GM18907 (cell line): ENCODE results near the gene MAP7.

Experiments used
- ATAC-seq: cut with Tn5 transposase; IDR thresholded peaks from one replicate; pipeline ENCODE4 v1.9.1; 2021; ENCODE audit warnings: mild to moderate bottlenecking, moderate library complexity; ENCODE audit not compliant: unreplicated experiment

Gene MAP7

GRCh38 chr6:136426627-136427377 lies 123.4 kb downstream of the MAP7 start:
- no peak for ATAC-seq

DNA sequence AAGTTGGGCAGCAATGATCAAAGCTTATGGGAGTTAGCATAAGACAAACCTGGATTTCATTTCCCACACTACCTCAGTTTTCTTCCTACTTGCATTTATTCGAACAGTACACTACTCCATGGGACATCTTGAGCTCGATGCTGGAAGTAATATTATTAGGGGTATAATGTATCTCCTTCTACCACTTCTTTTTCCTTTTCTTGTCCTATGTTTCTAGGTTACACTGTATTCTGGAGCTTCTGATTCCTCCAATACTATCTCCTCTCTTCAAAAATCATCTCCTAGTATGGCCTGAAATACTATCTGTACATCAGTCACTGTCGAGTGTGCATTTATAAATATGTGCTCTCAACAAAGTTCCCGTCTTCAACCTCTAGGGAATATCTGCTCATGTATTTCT lies 124.4 kb downstream of the MAP7 start:
- ATAC-seq, result no peak

DNA sequence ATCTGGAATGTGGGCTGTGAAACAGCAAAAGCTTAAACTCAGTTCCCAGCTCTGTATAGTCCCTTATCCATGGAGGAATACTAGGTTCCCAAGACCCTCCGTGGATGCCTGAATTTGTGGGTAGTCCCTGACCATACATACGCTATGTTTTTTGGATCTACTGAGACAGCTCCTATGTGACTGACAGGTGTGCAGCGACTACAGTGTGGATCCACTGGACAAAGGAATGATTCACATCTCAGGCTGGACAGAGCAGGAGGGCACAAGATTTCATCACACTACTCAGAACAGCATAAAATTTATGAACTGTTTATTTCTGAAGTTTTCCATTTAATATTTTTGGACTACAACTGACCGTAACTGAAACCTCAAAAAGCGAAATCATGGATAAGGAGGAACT lies 125.3 kb downstream of the MAP7 start:
- no peak for ATAC-seq

DNA sequence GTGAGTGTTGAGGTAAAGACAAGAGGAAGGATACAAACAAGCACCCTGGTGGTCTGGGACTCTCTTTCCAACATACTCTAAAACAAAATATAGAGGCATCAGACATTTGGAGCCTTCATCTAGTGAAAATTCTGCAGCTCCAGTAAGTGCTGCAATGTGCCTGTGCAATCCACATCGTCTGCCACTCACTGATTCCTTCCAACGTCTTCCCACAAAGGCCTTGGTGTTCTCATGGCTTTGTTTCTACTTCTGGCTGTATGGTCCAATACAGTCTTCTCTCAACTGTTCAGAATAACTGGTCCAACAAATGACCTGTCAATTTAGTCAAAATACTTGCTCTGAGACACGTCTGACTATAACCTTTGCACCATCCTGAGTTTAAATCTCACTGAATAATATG lies 125.8 kb downstream of the MAP7 start:
- no peak for ATAC-seq

DNA sequence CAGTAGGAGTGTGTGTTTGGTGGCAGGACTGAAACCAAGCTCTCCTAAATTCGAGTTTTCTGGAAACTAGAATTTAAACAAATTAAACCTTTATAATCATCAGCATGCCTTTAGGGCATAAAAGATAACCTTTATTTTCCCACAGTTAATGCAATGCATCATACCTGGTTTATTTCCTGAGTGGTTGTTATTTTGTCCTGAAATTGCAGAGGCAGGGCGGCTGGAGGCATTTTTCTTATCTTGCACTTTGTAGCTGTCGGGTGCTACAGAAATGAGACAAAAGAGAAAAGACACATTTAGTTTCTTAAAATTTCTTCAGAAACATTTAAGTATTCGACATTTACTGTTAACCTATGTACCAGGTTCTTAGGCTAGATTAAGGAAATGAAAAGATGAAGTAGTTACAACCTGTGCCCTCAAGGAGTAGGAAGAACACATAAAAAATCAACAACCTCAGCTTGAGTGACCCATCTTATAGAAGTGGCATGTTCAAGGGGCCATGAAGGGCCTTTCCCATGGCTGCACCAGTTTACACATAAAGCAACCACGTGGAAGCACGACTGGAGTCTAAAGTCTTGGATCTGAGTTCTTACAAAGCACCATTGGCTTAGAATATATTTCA lies 128.6 kb downstream of the MAP7 start:
- ATAC-seq, result no peak

DNA sequence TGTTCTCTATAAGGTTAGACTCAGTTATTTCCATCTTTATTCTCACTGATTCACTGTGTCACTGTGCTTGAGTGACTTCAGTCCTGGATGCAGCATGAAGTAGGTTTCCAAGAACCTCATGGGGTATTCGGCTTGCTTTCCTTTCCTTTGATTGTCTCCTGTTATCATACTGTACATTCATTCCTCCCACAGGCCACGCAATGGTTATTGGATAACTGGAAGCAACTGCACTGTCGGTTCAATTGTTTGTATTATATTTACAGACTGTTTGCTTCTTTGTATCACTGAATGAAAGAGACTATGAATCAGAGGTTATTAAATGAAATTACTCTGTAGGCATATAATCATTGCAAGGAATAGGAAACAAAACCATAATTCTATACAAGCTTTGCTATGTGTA lies 129.4 kb downstream of the MAP7 start:
- ATAC-seq, result no peak

GRCh38 chr6:136415351-136416007 lies 134.7 kb downstream of the MAP7 start:
- no peak for ATAC-seq

GRCh38 chr6:136412410-136412809 lies 137.8 kb downstream of the MAP7 start:
- no peak for ATAC-seq

- no peak for ATAC-seq
Observed at GRCh38 chr6:136411453-136412354, 138.5 kb downstream of the MAP7 start.

GRCh38 chr6:136411025-136411325 lies 139.2 kb downstream of the MAP7 start:
- ATAC-seq, result no peak

GRCh38 chr6:136410201-136411024 lies 139.8 kb downstream of the MAP7 start:
- ATAC-seq, result no peak

DNA sequence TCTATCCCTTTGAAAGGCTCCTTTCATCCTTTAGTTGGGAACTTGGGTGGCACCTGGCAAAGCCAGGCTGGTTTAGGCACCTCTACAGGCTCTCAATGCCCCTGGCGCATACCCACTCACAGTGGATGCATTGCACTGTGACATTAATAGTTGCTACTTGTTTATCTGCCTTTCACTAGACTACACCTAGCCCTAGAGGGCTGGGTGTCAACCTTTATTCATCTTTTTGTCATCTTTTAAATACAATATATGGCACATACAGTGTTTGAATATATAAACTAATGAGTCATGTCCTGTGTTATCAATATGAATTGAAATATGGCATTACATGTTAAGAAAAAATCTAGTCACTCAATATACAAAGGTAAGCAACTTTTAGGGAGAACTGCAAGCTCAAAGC lies 140.6 kb downstream of the MAP7 start:
- no peak for ATAC-seq

DNA sequence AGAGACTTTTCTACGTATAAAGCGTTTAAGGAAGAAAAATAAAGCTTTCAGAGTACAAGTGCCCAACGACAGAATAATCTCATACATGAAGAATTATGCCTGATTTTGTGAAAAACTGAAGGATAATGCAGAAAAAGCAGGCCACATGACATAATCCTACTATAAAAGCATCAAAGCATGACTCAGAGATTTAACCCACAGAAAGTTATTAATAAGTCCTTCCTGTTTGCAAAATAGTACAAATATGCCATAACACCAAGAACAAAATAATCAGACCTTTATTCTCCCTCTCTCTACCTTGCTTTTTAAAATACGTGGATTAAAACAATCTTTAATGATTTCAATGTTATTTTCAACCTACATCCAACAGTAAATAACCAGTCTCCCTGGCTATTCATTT lies 142.0 kb downstream of the MAP7 start:
- no peak for ATAC-seq

GRCh38 chr6:136405420-136406029 lies 144.7 kb downstream of the MAP7 start:
- no peak for ATAC-seq

- ATAC-seq, result no peak
Observed at GRCh38 chr6:136404627-136405419, 145.4 kb downstream of the MAP7 start.

DNA sequence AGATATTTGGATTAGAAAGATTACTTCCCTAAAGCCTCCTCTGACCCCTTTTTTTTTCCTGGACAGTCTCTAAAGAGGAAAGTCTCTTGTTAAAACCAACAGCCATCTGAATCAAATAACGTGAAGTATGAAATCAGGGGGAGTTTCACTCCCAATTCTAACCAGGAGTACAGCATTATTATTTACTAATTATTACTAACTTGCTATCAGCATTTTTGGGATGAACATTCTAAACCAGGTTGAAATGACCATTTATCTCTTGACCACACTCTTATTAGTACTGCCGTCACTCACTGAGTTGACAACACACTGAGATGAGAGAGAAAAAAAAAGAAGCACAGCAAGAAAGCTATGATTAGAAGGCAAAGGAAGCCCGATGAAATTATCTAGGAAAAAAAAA lies 146.2 kb downstream of the MAP7 start:
- no peak for ATAC-seq

DNA sequence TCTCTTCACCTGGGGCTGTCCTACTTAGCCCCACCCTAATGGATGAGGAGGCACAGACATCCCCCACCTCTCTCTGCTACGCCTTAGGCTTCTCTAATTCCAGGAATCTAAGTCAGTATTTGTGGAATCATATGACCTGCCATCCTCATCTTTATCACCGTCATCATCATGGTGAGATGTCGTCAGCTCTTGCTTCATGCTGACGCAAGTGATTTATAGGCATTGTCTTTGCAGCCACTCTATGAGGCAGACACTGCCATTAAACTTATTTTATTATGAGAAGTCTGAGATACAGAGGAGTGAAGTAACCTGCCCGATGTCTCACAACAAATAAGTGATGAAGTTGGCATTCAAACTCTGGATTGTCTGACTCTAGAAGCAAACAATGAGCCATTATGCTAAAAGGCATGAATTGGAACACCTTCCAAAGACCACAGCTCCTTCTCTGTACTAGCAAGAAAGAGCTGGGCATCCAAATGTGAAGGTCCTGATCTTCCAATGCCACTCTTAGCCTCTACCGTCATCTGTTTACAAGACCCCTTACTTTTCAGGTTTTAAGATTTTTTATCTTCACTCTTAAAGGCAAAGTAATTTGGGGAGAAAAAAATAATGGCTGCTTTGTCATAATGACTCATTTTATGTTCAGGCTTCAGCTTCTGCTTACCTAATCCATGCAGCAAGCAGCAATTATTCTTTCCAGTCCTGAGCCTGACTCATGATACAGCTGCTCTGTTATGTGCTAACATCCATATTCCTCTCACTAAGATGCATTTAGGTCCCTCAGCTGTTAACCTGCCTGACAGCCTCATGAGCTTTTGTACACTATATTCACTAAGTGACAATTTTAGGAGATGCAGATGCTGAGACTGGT lies 146.9 kb downstream of the MAP7 start:
- no peak for ATAC-seq

DNA sequence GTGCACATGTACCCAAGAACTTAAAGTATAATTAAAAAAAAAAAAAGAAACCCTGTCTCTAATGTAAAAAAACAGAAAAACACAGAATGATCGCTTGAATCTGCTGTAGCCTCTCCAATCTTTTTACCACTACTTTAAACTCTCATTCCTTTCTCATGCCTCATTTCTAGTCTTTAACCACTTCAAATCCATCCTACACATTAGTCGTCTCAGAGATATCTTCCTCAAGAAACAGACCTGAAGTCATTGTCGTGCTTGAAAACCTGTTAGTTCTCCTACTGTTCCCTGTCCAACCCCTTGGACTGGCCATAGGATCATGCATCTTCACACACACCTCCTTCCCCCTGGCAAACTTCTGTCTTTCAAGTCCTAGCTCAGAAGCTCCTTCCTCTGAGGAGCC lies 148.5 kb downstream of the MAP7 start:
- no peak for ATAC-seq
